MCF 10A (cell line): ENCODE measurements around the gene TMEM80. TPM values are rescaled to one million over a fixed set of nuclear protein-coding genes. Genes with fewer than 3 reads are reported as not detected.
"Not testable (repeated sequence)": the region's sequence is repeated elsewhere in the genome, so short reads cannot be mapped to it uniquely, and the experiment has no call there.

Experiments
- BruUV-seq: library from RNA; stranded (reverse); fragments of 400-500 nt; replicated peaks from 2 replicates; lab custom pipeline; 2021; lab: Mats Ljungman, UMichigan
- CTCF ChIA-PET: fragments of 300-600 bp; sonication (Branson Sonifier 250); formaldehyde crosslinking; extraction: SDS; loops from one replicate; lab custom pipeline; 2021; ENCODE audit warnings: antibody characterized with exemption, inconsistent platforms; lab: Yijun Ruan, JAX
- POLR2A ChIA-PET: fragments of 300-600, 350-650 bp; sonication (Branson Sonifier 250); formaldehyde crosslinking; extraction: SDS; loops from one replicate; lab custom pipeline; 2020; ENCODE audit warnings: antibody characterized with exemption, inconsistent platforms; lab: Yijun Ruan, JAX
- DNase-seq: peaks from one replicate; pipeline ENCODE4 v3.0.0-alpha.2; 2018; ENCODE audit not compliant: unreplicated experiment
- H3K27ac Mint-ChIP-seq: one replicate; pipeline ENCODE4 v1.8.0; 2022; ENCODE audit warnings: mild to moderate bottlenecking, low read depth, mixed read lengths; ENCODE audit not compliant: unreplicated experiment
- H3K27me3 Mint-ChIP-seq: one replicate; pipeline ENCODE4 v1.8.0; 2022; ENCODE audit warnings: mixed read lengths; ENCODE audit not compliant: insufficient read depth, unreplicated experiment
- H3K36me3 Mint-ChIP-seq: one replicate; pipeline ENCODE4 v1.8.0; 2022; ENCODE audit warnings: mild to moderate bottlenecking, moderate library complexity, mixed read lengths; ENCODE audit not compliant: insufficient read depth, unreplicated experiment
- H3K4me1 Mint-ChIP-seq: one replicate; pipeline ENCODE4 v1.8.0; 2022; ENCODE audit warnings: mixed read lengths; ENCODE audit not compliant: insufficient read depth, unreplicated experiment
- H3K4me3 Mint-ChIP-seq: one replicate; pipeline ENCODE4 v1.8.0; 2022; ENCODE audit warnings: mild to moderate bottlenecking, moderate library complexity, mixed read lengths; ENCODE audit not compliant: unreplicated experiment
- H3K9me3 Mint-ChIP-seq: one replicate; pipeline ENCODE4 v1.8.0; 2022; ENCODE audit warnings: mixed read lengths; ENCODE audit not compliant: unreplicated experiment
- intact Hi-C: fragments of 100-400 bp; cut with micrococcal nuclease; formaldehyde crosslinking; loops from 2 replicates; pipeline ENCODE4 v1.14.1; 2022
- total RNA-seq: library from RNA; stranded (reverse); gene quantifications from 2 replicates; pipeline ENCODE4 v1.2.3, GENCODE V29; 2022
- TF ChIP-seq, protein P1 (sequence below): fragments of 200-600 bp; IDR thresholded peaks from one replicate; pipeline ENCODE4 v1.8.0; 2022; ENCODE audit warnings: antibody characterized with exemption, mild to moderate bottlenecking; ENCODE audit not compliant: unreplicated experiment

Gene TMEM80
- total RNA-seq, 1 experiment from 2014 or later: 12.8 TPM

DNA sequence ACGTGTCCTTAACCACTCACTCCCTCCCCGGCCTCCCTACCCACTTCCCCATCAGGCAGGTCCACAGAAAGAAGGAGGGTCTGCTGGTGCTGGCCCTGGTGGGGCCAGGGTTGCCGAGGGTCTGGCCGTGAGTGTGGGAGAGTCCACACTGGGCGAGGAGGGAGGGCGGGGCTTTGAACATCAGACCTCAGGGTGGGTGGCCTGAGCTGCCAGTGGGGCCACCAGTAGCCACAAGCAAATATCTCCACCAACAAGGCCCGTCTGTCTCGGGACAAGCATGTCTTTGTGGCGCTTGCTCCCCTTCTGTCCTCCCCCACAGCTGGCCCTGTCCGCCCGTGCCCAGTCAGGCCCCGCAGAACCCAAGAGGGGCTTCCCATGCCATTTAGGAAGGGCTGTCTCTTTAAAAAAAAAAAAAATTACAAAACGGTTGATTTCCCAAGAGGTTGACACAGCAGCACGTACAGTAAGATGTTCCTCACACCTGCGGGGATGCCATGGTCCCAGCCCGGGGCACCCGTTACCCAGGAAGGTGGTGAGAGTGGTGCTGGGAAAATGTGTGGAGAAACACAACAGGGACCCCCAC is 34.0 kb downstream of the TMEM80 start:
- Mint-ChIP-seq H3K36me3 (peaks cover 23% of the 10 kb centered on the region), H3K4me1 (peaks cover 12% of the 10 kb centered on the region), H3K9me3 (no peaks in the 10 kb centered on the region), H3K27me3 (no peaks in the 10 kb centered on the region), H3K27ac (no peak overlapping the region), H3K4me3 (no peak overlapping the region)
- TF ChIP-seq, protein P1, sequence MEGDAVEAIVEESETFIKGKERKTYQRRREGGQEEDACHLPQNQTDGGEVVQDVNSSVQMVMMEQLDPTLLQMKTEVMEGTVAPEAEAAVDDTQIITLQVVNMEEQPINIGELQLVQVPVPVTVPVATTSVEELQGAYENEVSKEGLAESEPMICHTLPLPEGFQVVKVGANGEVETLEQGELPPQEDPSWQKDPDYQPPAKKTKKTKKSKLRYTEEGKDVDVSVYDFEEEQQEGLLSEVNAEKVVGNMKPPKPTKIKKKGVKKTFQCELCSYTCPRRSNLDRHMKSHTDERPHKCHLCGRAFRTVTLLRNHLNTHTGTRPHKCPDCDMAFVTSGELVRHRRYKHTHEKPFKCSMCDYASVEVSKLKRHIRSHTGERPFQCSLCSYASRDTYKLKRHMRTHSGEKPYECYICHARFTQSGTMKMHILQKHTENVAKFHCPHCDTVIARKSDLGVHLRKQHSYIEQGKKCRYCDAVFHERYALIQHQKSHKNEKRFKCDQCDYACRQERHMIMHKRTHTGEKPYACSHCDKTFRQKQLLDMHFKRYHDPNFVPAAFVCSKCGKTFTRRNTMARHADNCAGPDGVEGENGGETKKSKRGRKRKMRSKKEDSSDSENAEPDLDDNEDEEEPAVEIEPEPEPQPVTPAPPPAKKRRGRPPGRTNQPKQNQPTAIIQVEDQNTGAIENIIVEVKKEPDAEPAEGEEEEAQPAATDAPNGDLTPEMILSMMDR: no peak
- no peak for DNase-seq
- intact Hi-C loops: loop anchor here (2.0 to 10.0 kb wide), 3 partner anchors 17 to 165 kb away; partner anchors contain the start of genes LMNTD2, RASSF7 and TALDO1
- ChIA-PET POLR2A (interaction anchor here (1.4 to 7.1 kb wide), 6 partner anchors 15 to 46 kb away, joined by 4 to 96 read pairs (median 24); partner anchors contain the start of genes DEAF1, EPS8L2, TALDO1 and TMEM80), CTCF (interaction anchor here (1.1 to 1.8 kb wide), 2 partner anchors 17 to 35 kb away, joined by 7 to 10 read pairs; partner anchors contain the start of gene TALDO1)
- no TSS peak for BruUV-seq

DNA sequence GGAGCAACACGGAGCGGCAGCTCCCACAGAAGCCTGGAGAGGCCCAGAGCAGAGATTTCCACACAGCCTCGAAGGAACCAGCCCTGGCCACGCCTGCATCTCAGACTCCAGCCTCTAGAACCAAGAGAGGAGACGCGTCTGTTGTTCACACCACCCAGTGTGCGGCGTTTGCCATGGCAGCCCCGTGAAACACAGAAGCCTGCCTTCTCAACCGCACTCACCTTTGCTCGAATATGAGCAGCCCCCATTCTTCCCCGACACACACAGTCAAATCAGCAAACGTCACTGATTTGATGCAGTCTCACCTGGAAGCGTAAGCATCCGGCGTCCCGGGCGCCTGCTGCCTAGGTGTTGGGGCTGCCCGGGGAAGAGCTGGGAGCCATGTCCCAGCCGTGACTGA is 37.5 kb downstream of the TMEM80 start:
- peaks cover 8% of the 10 kb centered on the region for H3K36me3 Mint-ChIP-seq
- DNase-seq: no peak
- H3K4me3 Mint-ChIP-seq: no peak overlapping the region
- no peaks in the 10 kb centered on the region for H3K9me3 Mint-ChIP-seq
- TF ChIP-seq, protein P1: no peak
- peaks cover 5% of the 10 kb centered on the region for H3K4me1 Mint-ChIP-seq
- ChIA-PET POLR2A (interaction anchor here (1.1 to 1.5 kb wide), 2 partner anchors 15 to 85 kb away, joined by 4 read pairs; partner anchors contain the start of gene TALDO1), CTCF (interaction anchor here (0.6 to 1.2 kb wide), 4 partner anchors 9 to 318 kb away, joined by 3 read pairs; no protein-coding TSS in a partner anchor)
- intact Hi-C loops: no loop called here
- H3K27me3 Mint-ChIP-seq: no peaks in the 10 kb centered on the region
- H3K27ac Mint-ChIP-seq: no peak overlapping the region
- BruUV-seq: no TSS peak

DNA sequence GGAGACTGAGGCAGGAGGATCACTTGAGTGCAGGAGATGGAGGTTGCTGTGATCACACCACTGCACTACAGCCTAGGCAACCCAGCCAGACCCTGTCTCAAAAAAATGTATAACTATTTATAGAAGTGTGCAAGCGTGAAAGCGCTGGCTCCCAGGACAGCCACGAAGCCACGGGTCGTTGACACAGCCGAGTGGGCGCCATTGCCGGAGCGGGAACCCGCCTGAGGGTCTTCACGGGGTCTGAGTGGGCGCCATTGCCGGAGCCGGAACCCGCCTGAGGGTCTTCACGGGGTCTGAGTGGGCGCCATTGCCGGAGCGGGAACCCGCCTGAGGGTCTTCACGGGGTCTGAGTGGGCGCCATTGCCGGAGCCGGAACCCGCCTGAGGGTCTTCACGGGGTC is 38.9 kb downstream of the TMEM80 start:
- H3K36me3 Mint-ChIP-seq, intact Hi-C loops, DNase-seq, H3K4me3 Mint-ChIP-seq, H3K9me3 Mint-ChIP-seq, CTCF ChIA-PET, H3K27me3 Mint-ChIP-seq, POLR2A ChIA-PET, BruUV-seq, H3K27ac Mint-ChIP-seq, H3K4me1 Mint-ChIP-seq: not testable (repeated sequence)

DNA sequence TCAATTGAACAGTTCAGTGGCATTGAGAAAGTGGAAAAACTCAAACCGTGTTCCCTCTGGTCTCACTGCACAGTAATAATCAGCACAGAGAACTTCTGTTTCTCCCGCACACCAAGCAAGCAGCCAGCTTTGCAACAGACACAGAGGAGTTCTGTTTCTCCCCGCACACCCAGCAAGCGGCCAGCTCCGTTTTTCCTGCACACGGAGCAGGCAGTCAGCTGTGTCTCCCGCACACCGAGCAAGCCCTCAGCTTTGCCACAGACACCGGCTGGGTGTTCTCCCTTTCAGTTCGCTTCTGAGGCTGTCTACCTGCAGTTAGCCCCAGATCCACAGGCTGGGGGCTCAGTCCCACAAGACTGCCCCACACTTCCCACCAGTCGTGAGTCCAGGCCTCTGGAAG is 41.8 kb downstream of the TMEM80 start:
- ChIA-PET POLR2A (interaction anchor here (2.4 kb wide), 1 partner anchor 26 kb away, joined by 10 read pairs; no protein-coding TSS in a partner anchor), CTCF (interaction anchor here (1.0 to 1.2 kb wide), 2 partner anchors 11 kb away, joined by 3 to 4 read pairs; no protein-coding TSS in a partner anchor)
- H3K4me3 Mint-ChIP-seq: no peak overlapping the region
- no peak overlapping the region for H3K27ac Mint-ChIP-seq
- TF ChIP-seq, protein P1: no peak
- intact Hi-C loops: no loop called here
- no TSS peak for BruUV-seq
- no peaks in the 10 kb centered on the region for H3K9me3 Mint-ChIP-seq
- no peaks in the 10 kb centered on the region for H3K36me3 Mint-ChIP-seq
- no peak for DNase-seq
- H3K27me3 Mint-ChIP-seq: no peaks in the 10 kb centered on the region
- no peaks in the 10 kb centered on the region for H3K4me1 Mint-ChIP-seq

DNA sequence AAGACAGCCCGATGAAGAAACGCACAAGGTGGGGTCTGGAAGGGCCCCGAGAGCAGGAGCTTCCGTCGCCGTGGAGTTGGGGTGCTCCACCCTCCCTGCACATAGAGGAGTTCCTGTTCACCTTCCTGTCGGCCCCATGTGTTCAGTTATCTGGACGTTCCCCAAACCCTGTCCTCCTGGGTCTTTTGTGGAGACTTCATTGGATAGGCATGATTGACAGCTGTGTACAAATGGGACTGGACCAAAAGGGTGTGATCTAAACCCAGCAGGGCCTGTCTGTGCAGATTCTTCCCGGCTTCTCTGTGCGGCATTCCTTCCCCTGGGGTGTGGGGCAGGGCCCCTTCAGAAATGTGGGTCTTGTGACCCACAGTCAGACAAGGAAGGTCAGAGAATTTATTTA is 42.3 kb downstream of the TMEM80 start:
- H3K27me3 Mint-ChIP-seq, DNase-seq, H3K4me3 Mint-ChIP-seq, intact Hi-C loops, H3K36me3 Mint-ChIP-seq, H3K4me1 Mint-ChIP-seq, H3K9me3 Mint-ChIP-seq, H3K27ac Mint-ChIP-seq, BruUV-seq: not testable (repeated sequence)
- POLR2A ChIA-PET: interaction anchor here (2.4 kb wide), 1 partner anchor 25 kb away, joined by 10 read pairs; no protein-coding TSS in a partner anchor
- CTCF ChIA-PET: interaction anchor here (1.0 to 1.2 kb wide), 2 partner anchors 10 to 12 kb away, joined by 3 to 4 read pairs; no protein-coding TSS in a partner anchor
